ENCODE data around the gene HS1BP3. TPM values are rescaled to one million over a fixed set of nuclear protein-coding genes. Genes with fewer than 3 reads are reported as not detected.

HS1BP3 gene
- total and polyA plus RNA-seq, 2 of the 13 experiments (the other 11 are each of a cell fraction or from before 2014, with no cell fraction given) = 15.2 to 22.0 TPM

DNA sequence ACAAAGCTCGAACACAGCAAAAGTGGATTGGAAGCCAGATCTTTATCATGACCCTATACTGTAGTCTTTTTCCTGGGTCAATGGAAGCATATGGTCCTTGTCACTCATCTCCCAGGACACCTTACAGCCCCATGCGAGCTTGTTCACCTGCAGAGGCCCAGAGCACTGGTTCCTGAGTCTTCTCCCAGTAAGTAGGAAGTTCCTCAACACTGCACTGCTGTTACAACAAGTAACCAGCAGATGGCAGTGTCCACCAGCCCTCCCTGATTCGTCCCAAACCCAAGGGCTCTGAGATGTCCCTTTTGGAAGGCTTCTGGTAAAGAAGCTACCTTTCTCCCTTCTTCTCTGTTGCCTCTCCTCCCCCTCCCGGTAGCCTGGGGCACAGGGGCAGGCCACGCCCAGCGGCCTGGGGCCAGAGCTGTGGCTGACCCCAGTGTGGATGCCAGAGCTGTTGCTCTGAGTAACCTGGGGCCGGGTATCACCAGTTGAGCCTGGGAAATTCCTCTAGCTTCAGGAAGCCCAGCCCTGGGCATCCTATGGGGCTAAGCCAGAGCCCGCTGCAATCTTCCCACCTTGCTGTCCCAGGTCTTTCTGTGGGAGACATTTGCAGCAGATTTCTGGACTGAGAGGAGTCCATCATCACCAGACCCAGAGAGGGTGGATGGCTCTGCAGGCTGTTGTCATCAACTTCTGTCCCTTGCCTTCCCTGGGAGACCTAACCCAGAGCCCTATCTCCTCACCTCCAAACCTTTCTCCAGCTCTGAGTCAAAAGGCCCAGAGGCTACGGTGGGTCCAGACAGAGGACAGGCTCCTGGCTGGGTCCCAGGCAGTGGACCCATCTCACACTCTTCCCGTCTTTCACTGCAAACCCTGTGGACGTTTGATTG lies 10.8 kb upstream of the HS1BP3 start (continued):
- TF ChIP-seq CEBPB (IDR thresholded peaks at IDR 0.05; ENCODE audit: borderline replicate concordance, low read depth, low read length) (no peak), POGZ (CRISPR knock-in tag; IDR thresholded peaks at IDR 0.05) (peak; percentile 45), NFYC (CRISPR knock-in tag; IDR thresholded peaks at IDR 0.05) (0 out of 2 replicates have a peak, but pooled peaks have one; percentile 16), ZNF749 (CRISPR knock-in tag; IDR thresholded peaks at IDR 0.05; ENCODE audit: borderline replicate concordance) (no peak), ZMAT3 (CRISPR knock-in tag; conservative IDR thresholded peaks at IDR 0.05) (no peak), NCOA5 (CRISPR knock-in tag; IDR thresholded peaks at IDR 0.05) (no peak), IRF2 (CRISPR knock-in tag; IDR thresholded peaks at IDR 0.05) (peak; percentile 41; the same call in 1 of the 2 replicates), ZNF501 (CRISPR knock-in tag; IDR thresholded peaks at IDR 0.05) (peak; percentile 84), ZNF350 (CRISPR knock-in tag; IDR thresholded peaks at IDR 0.05; ENCODE audit: borderline replicate concordance, low read depth) (peak; percentile 46; the same call in 1 of the 2 replicates), ZNF282 (IDR thresholded peaks at IDR 0.05; ENCODE audit: partially characterized antibody) (no peak), SOX13 (IDR thresholded peaks at IDR 0.05) (no peak), SOX13 (CRISPR knock-in tag; conservative IDR thresholded peaks at IDR 0.05 in 1 of 2, IDR thresholded peaks at IDR 0.05 in 1 of 2) (peak in 1 of 2 experiments; percentile 18; a peak in 1 of 4 replicates), ZSCAN9 (CRISPR knock-in tag; IDR thresholded peaks at IDR 0.05; ENCODE audit: borderline replicate concordance) (peak; percentile 74; the same call in 1 of the 2 replicates), GATAD2A (CRISPR knock-in tag; IDR thresholded peaks at IDR 0.05) (0 out of 2 replicates have a peak, but pooled peaks have one; percentile 32), ZNF160 (CRISPR knock-in tag; IDR thresholded peaks at IDR 0.05) (0 out of 2 replicates have a peak, but pooled peaks have one; percentile 41)
- TF ChIP-seq, protein P1, sequence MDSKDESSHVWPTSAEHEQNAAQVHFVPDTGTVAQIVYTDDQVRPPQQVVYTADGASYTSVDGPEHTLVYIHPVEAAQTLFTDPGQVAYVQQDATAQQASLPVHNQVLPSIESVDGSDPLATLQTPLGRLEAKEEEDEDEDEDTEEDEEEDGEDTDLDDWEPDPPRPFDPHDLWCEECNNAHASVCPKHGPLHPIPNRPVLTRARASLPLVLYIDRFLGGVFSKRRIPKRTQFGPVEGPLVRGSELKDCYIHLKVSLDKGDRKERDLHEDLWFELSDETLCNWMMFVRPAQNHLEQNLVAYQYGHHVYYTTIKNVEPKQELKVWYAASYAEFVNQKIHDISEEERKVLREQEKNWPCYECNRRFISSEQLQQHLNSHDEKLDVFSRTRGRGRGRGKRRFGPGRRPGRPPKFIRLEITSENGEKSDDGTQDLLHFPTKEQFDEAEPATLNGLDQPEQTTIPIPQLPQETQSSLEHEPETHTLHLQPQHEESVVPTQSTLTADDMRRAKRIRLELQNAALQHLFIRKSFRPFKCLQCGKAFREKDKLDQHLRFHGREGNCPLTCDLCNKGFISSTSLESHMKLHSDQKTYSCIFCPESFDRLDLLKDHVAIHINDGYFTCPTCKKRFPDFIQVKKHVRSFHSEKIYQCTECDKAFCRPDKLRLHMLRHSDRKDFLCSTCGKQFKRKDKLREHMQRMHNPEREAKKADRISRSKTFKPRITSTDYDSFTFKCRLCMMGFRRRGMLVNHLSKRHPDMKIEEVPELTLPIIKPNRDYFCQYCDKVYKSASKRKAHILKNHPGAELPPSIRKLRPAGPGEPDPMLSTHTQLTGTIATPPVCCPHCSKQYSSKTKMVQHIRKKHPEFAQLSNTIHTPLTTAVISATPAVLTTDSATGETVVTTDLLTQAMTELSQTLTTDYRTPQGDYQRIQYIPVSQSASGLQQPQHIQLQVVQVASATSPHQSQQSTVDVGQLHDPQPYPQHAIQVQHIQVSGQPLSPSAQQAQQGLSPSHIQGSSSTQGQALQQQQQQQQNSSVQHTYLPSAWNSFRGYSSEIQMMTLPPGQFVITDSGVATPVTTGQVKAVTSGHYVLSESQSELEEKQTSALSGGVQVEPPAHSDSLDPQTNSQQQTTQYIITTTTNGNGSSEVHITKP (CRISPR knock-in tag; IDR thresholded peaks at IDR 0.05; ENCODE audit: low read depth) = no peak
- TF ChIP-seq, protein P2, sequence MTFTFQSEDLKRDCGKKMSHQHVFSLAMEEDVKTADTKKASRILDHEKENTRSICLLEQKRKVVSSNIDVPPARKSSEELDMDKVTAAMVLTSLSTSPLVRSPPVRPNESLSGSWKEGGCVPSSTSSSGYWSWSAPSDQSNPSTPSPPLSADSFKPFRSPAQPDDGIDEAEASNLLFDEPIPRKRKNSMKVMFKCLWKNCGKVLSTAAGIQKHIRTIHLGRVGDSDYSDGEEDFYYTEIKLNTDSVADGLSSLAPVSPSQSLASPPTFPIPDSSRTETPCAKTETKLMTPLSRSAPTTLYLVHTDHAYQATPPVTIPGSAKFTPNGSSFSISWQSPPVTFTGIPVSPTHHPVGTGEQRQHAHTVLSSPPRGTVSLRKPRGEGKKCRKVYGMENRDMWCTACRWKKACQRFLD (CRISPR knock-in tag; IDR thresholded peaks at IDR 0.05; ENCODE audit: borderline replicate concordance) = no peak
- TF ChIP-seq, protein P3, sequence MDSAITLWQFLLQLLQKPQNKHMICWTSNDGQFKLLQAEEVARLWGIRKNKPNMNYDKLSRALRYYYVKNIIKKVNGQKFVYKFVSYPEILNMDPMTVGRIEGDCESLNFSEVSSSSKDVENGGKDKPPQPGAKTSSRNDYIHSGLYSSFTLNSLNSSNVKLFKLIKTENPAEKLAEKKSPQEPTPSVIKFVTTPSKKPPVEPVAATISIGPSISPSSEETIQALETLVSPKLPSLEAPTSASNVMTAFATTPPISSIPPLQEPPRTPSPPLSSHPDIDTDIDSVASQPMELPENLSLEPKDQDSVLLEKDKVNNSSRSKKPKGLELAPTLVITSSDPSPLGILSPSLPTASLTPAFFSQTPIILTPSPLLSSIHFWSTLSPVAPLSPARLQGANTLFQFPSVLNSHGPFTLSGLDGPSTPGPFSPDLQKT (CRISPR knock-in tag; IDR thresholded peaks at IDR 0.05; ENCODE audit: borderline replicate concordance) = no peak
- TF ChIP-seq, protein P4, sequence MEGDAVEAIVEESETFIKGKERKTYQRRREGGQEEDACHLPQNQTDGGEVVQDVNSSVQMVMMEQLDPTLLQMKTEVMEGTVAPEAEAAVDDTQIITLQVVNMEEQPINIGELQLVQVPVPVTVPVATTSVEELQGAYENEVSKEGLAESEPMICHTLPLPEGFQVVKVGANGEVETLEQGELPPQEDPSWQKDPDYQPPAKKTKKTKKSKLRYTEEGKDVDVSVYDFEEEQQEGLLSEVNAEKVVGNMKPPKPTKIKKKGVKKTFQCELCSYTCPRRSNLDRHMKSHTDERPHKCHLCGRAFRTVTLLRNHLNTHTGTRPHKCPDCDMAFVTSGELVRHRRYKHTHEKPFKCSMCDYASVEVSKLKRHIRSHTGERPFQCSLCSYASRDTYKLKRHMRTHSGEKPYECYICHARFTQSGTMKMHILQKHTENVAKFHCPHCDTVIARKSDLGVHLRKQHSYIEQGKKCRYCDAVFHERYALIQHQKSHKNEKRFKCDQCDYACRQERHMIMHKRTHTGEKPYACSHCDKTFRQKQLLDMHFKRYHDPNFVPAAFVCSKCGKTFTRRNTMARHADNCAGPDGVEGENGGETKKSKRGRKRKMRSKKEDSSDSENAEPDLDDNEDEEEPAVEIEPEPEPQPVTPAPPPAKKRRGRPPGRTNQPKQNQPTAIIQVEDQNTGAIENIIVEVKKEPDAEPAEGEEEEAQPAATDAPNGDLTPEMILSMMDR (CRISPR knock-in tag; IDR thresholded peaks at IDR 0.05) = peak; percentile 99

All from HepG2 (cell line).